Liver (tissue), 9 donors: Measurements from ENCODE around the gene SVEP1. TPM values are rescaled to one million over a fixed set of nuclear protein-coding genes. Genes with fewer than 3 reads are reported as not detected.

Source experiments
- DNase-seq: peaks from one replicate; pipeline ENCODE4 v3.0.0-alpha.2; 2017; ENCODE audit warnings: low spot score
- H3K27ac ChIP-seq, 2 donors: one replicate each; pipeline ENCODE4 v1.7.0; 2013; ENCODE audit warnings: inconsistent platforms in 2 of 2, low read length in 2 of 2, control low read depth in 1 of 2, low read depth in 1 of 2, mild to moderate bottlenecking in 1 of 2
- H3K27me3 ChIP-seq, 4 donors: one replicate each; pipeline versions ENCODE4 v1.6.1 to v1.7.0; 2013; ENCODE audit warnings: low read length in 3 of 4, inconsistent platforms in 1 of 4, mild to moderate bottlenecking in 1 of 4, moderate library complexity in 1 of 4; ENCODE audit not compliant: control insufficient read depth in 4 of 4, insufficient read depth in 4 of 4
- H3K36me3 ChIP-seq, 4 donors: one replicate each; pipeline versions ENCODE4 v1.6.1 to v1.7.0; 2013; ENCODE audit warnings: low read length in 3 of 4, mild to moderate bottlenecking in 3 of 4, low read depth in 1 of 4, moderate library complexity in 1 of 4; ENCODE audit not compliant: control insufficient read depth in 4 of 4, insufficient read depth in 3 of 4
- H3K4me1 ChIP-seq, 4 donors: one replicate each; pipeline versions ENCODE4 v1.6.1 to v1.7.0; 2013; ENCODE audit warnings: low read length in 3 of 4, mild to moderate bottlenecking in 3 of 4, moderate library complexity in 1 of 4; ENCODE audit not compliant: control insufficient read depth in 4 of 4, insufficient read depth in 4 of 4
- H3K4me3 ChIP-seq, 3 donors: one replicate each; pipeline versions ENCODE4 v1.6.1 to v1.7.0; 2013; ENCODE audit warnings: low read length in 3 of 3, control low read depth in 1 of 3, low read depth in 1 of 3, mild to moderate bottlenecking in 1 of 3
- H3K9ac ChIP-seq, 2 donors: one replicate each; pipeline ENCODE4 v1.7.0; 2013; ENCODE audit warnings: low read length in 2 of 2, mild to moderate bottlenecking in 2 of 2, moderate library complexity in 2 of 2, control low read depth in 1 of 2, low read depth in 1 of 2
- H3K9me3 ChIP-seq, 4 donors: one replicate each; pipeline versions ENCODE4 v1.6.1 to v1.7.0; 2013; ENCODE audit warnings: low read length in 3 of 4; ENCODE audit not compliant: control insufficient read depth in 4 of 4
- EGR1 ChIP-seq, 2 donors: IDR thresholded peaks; 2 replicates each; pipeline ENCODE4 v1.6.1; 2016 to 2018; ENCODE audit warnings: antibody characterized with exemption in 2 of 2, low read depth in 2 of 2
- FOXA1 ChIP-seq: IDR thresholded peaks from 2 replicates; pipeline ENCODE4 v1.6.1; 2016; ENCODE audit warnings: antibody characterized with exemption
- FOXA2 ChIP-seq: IDR thresholded peaks from 2 replicates; pipeline ENCODE4 v1.6.1; 2016; ENCODE audit warnings: antibody characterized with exemption
- GABPA ChIP-seq, 2 donors: IDR thresholded peaks in 1 of 2; conservative IDR thresholded peaks in 1 of 2; 2 replicates each; pipeline ENCODE4 v1.6.1; 2016; ENCODE audit warnings: antibody characterized with exemption in 2 of 2, mild to moderate bottlenecking in 1 of 2, moderate library complexity in 1 of 2
- HNF4A ChIP-seq, 2 donors: conservative IDR thresholded peaks; 2 replicates each; pipeline ENCODE4 v1.6.1; 2016; ENCODE audit warnings: antibody characterized with exemption in 2 of 2, mild to moderate bottlenecking in 2 of 2
- HNF4G ChIP-seq: IDR thresholded peaks from 2 replicates; pipeline ENCODE4 v1.6.1; 2016; ENCODE audit warnings: antibody characterized with exemption
- JUND ChIP-seq, 2 donors: IDR thresholded peaks; 2 replicates each; pipeline ENCODE4 v1.6.1; 2016; ENCODE audit warnings: antibody characterized with exemption in 2 of 2
- NR2F2 ChIP-seq: IDR thresholded peaks from 2 replicates; pipeline ENCODE4 v1.6.1; 2016; ENCODE audit warnings: antibody characterized with exemption
- RAD21 ChIP-seq, 2 donors: IDR thresholded peaks; 2 replicates each; pipeline ENCODE4 v1.6.1; 2016; ENCODE audit warnings: antibody characterized with exemption in 2 of 2, mild to moderate bottlenecking in 2 of 2
- SP1 ChIP-seq: IDR thresholded peaks from 2 replicates; pipeline ENCODE4 v1.6.1; 2018; ENCODE audit warnings: antibody characterized with exemption, mild to moderate bottlenecking
- YY1 ChIP-seq: IDR thresholded peaks from 2 replicates; pipeline ENCODE4 v1.6.1; 2016; ENCODE audit warnings: antibody characterized with exemption, mild to moderate bottlenecking
- WGBS: extraction: QIAGEN DNeasy Blood & Tissue Kit; methylation state at CpG from one replicate; pipeline ENCODE4 v1.1.7; 2013; 5-methylcytosine and 5-hydroxymethylcytosine counted together
- polyA plus RNA-seq, 2 donors: library from polyadenylated mRNA; stranded (reverse) in 1 of 2; unstranded in 1 of 2; fragments of 200-250 nt in 1 of 2; fragments of >200 nt in 1 of 2; fragmentation: Nextera tagmentation in 1 of 2; extraction: Ambion mirVana in 1 of 2; gene quantifications; one replicate each; pipeline versions ENCODE4 v1.2.1 to v1.2.3, GENCODE V29; 2013 to 2015
- total RNA-seq, 2 donors: library from RNA; depleted of rRNA; stranded (reverse); fragments of >200 nt; gene quantifications; one replicate each; pipeline ENCODE4 v1.2.3, GENCODE V29; 2014
- TF ChIP-seq, protein P1 (sequence below): IDR thresholded peaks from 2 replicates; pipeline ENCODE4 v1.6.1; 2016; ENCODE audit warnings: antibody characterized with exemption, mild to moderate bottlenecking
- TF ChIP-seq, protein P2 (sequence below): fragments of 150-350 bp; IDR thresholded peaks from 2 replicates; pipeline ENCODE4 v1.5.1; 2017; ENCODE audit warnings: improper control_type of control experiment, low read depth, low read length; ENCODE audit not compliant: missing input control
- TF ChIP-seq, protein P3 (sequence below): IDR thresholded peaks from 2 replicates; pipeline ENCODE4 v1.6.1; 2016; ENCODE audit warnings: antibody characterized with exemption
- TF ChIP-seq, protein P4 (sequence below): IDR thresholded peaks from 2 replicates; pipeline ENCODE4 v1.6.1; 2016; ENCODE audit warnings: antibody characterized with exemption
- donor health status: healthy.
- donor health status: healthy.
- donor health status: healthy.
- donor health status: healthy.
- donor health status: healthy.

SVEP1 gene
- total and polyA plus RNA-seq, 4 donors = 0.58 to 7.5 (median 1.8) TPM

DNA sequence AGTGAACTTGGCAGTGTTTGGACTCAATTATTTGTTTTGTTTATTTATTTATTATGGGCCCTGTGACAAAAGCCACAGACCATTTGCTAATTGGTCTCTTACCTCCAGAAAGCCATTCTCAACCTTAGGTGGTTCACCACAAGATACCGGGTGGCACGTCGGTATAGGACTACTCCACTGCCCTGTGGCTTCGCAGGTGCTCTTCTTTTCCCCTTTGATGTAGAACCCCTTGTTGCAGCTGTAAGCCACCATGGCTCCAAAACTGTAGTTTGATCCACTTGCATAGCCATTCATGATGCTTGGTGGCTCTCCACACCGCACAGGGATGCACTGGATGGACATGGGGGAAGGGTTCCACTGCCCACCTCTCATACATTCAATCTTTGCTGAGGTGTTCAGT is 168.6 kb downstream of the SVEP1 start:
- peaks cover 0 to 8% (median 3%) of the 10 kb centered on the region in 4 donors for H3K4me1 ChIP-seq
- H3K36me3 ChIP-seq = peaks cover 0 to 2% (median 0%) of the 10 kb centered on the region in 4 donors
- H3K4me3 ChIP-seq = no peak overlapping the region
- H3K27ac ChIP-seq = no peak overlapping the region
- no peaks in the 10 kb centered on the region for H3K27me3 ChIP-seq
- no peak for DNase-seq
- TF ChIP-seq GABPA (IDR thresholded peaks at IDR 0.05 in 1 of 2, conservative IDR thresholded peaks at IDR 0.05 in 1 of 2) (no peak), NR2F2 (no peak), FOXA1 (no peak), FOXA2 (no peak), JUND (IDR thresholded peaks at IDR 0.05) (no peak), YY1 (no peak), HNF4G (no peak), EGR1 (IDR thresholded peaks at IDR 0.05; ENCODE audit: low read depth in 2 of 2) (no peak), RAD21 (IDR thresholded peaks at IDR 0.05) (no peak), SP1 (no peak)
- TF ChIP-seq, protein P1, sequence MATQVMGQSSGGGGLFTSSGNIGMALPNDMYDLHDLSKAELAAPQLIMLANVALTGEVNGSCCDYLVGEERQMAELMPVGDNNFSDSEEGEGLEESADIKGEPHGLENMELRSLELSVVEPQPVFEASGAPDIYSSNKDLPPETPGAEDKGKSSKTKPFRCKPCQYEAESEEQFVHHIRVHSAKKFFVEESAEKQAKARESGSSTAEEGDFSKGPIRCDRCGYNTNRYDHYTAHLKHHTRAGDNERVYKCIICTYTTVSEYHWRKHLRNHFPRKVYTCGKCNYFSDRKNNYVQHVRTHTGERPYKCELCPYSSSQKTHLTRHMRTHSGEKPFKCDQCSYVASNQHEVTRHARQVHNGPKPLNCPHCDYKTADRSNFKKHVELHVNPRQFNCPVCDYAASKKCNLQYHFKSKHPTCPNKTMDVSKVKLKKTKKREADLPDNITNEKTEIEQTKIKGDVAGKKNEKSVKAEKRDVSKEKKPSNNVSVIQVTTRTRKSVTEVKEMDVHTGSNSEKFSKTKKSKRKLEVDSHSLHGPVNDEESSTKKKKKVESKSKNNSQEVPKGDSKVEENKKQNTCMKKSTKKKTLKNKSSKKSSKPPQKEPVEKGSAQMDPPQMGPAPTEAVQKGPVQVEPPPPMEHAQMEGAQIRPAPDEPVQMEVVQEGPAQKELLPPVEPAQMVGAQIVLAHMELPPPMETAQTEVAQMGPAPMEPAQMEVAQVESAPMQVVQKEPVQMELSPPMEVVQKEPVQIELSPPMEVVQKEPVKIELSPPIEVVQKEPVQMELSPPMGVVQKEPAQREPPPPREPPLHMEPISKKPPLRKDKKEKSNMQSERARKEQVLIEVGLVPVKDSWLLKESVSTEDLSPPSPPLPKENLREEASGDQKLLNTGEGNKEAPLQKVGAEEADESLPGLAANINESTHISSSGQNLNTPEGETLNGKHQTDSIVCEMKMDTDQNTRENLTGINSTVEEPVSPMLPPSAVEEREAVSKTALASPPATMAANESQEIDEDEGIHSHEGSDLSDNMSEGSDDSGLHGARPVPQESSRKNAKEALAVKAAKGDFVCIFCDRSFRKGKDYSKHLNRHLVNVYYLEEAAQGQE = no peak
- TF ChIP-seq, protein P2, sequence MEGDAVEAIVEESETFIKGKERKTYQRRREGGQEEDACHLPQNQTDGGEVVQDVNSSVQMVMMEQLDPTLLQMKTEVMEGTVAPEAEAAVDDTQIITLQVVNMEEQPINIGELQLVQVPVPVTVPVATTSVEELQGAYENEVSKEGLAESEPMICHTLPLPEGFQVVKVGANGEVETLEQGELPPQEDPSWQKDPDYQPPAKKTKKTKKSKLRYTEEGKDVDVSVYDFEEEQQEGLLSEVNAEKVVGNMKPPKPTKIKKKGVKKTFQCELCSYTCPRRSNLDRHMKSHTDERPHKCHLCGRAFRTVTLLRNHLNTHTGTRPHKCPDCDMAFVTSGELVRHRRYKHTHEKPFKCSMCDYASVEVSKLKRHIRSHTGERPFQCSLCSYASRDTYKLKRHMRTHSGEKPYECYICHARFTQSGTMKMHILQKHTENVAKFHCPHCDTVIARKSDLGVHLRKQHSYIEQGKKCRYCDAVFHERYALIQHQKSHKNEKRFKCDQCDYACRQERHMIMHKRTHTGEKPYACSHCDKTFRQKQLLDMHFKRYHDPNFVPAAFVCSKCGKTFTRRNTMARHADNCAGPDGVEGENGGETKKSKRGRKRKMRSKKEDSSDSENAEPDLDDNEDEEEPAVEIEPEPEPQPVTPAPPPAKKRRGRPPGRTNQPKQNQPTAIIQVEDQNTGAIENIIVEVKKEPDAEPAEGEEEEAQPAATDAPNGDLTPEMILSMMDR = no peak
- TF ChIP-seq, protein P3, sequence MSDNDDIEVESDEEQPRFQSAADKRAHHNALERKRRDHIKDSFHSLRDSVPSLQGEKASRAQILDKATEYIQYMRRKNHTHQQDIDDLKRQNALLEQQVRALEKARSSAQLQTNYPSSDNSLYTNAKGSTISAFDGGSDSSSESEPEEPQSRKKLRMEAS = no peak
- TF ChIP-seq, protein P4, sequence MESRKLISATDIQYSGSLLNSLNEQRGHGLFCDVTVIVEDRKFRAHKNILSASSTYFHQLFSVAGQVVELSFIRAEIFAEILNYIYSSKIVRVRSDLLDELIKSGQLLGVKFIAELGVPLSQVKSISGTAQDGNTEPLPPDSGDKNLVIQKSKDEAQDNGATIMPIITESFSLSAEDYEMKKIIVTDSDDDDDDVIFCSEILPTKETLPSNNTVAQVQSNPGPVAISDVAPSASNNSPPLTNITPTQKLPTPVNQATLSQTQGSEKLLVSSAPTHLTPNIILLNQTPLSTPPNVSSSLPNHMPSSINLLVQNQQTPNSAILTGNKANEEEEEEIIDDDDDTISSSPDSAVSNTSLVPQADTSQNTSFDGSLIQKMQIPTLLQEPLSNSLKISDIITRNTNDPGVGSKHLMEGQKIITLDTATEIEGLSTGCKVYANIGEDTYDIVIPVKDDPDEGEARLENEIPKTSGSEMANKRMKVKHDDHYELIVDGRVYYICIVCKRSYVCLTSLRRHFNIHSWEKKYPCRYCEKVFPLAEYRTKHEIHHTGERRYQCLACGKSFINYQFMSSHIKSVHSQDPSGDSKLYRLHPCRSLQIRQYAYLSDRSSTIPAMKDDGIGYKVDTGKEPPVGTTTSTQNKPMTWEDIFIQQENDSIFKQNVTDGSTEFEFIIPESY = no peak
- H3K9me3 ChIP-seq = no peaks in the 10 kb centered on the region
- no peak overlapping the region for H3K9ac ChIP-seq
- 97% methylated on average over 5 of the region's 5 CpGs for WGBS

DNA sequence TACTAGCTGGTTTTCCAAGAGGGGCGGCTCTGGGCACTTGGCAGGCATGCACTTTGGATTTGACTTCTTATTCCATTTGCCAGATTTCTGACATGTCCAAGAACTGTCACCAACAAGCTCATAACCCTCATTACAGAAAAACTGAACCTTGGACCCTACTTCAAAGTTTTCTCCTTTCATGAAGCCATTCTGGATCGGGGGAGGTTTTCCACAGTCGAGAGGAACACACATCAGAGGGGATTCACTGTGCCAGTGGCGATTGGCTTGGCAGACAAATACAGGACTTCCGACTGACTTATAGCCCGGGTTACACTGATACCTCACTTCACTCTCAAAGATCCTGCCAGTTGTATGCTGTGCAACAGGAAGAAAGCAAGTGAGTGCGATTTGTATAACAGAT is 170.9 kb downstream of the SVEP1 start:
- WGBS = 73% methylated on average over 7 of the region's 7 CpGs
- H3K36me3 ChIP-seq = peaks cover 0 to 2% (median 0%) of the 10 kb centered on the region in 4 donors
- H3K4me1 ChIP-seq = peaks cover 0 to 20% (median 5%) of the 10 kb centered on the region in 4 donors
- no peaks in the 10 kb centered on the region for H3K27me3 ChIP-seq
- H3K4me3 ChIP-seq = no peak overlapping the region
- TF ChIP-seq JUND (IDR thresholded peaks at IDR 0.05) (no peak), HNF4A (conservative IDR thresholded peaks at IDR 0.05) (peak in 1 of 2 donors; percentile 55)
- no peak for DNase-seq
- H3K9me3 ChIP-seq = no peaks in the 10 kb centered on the region
- H3K9ac ChIP-seq = no peak overlapping the region
- H3K27ac ChIP-seq = no peak overlapping the region
